ENCODE results near the gene HOXC9.
"Not testable (repeated sequence)": the region's sequence is repeated elsewhere in the genome, so short reads cannot be mapped to it uniquely, and the experiment has no call there.

The HOXC9 gene

GRCh38 chr12:54038871-54039414 is 39.0 kb downstream of the HOXC9 start:
- no peak overlapping the region for H3K27ac ChIP-seq (ENCODE audit: low read length)
- H3K9ac ChIP-seq (ENCODE audit: low read depth, low read length): no peak overlapping the region
- no peaks in the 10 kb centered on the region for H3K4me1 ChIP-seq (ENCODE audit: insufficient read depth, low read length)
- H3K9me3 ChIP-seq (ENCODE audit: insufficient read depth, low read depth, low read length): peaks cover 12% of the 10 kb centered on the region
- no peaks in the 10 kb centered on the region for H3K36me3 ChIP-seq (ENCODE audit: insufficient read depth, low read depth, low read length)
- no peak overlapping the region for H3K4me3 ChIP-seq (ENCODE audit: low read length)
- H3K27me3 ChIP-seq (ENCODE audit: insufficient read depth, low read length): peaks cover 100% of the 10 kb centered on the region

- no peak overlapping the region for H3K27ac ChIP-seq (ENCODE audit: low read length)
- H3K9ac ChIP-seq (ENCODE audit: low read depth, low read length): no peak overlapping the region
- H3K9me3 ChIP-seq (ENCODE audit: insufficient read depth, low read depth, low read length): peaks cover 12% of the 10 kb centered on the region
- no peaks in the 10 kb centered on the region for H3K4me1 ChIP-seq (ENCODE audit: insufficient read depth, low read length)
- H3K27me3 ChIP-seq (ENCODE audit: insufficient read depth, low read length): peaks cover 100% of the 10 kb centered on the region
- H3K4me3 ChIP-seq (ENCODE audit: low read length): no peak overlapping the region
- no peaks in the 10 kb centered on the region for H3K36me3 ChIP-seq (ENCODE audit: insufficient read depth, low read depth, low read length)
Measured at GRCh38 chr12:54039417-54040147, 39.6 kb downstream of the HOXC9 start.

- no peaks in the 10 kb centered on the region for H3K4me1 ChIP-seq (ENCODE audit: insufficient read depth, low read length)
Measured at GRCh38 chr12:54040148-54040494, 40.2 kb downstream of the HOXC9 start.

GRCh38 chr12:54040648-54041047 is 40.7 kb downstream of the HOXC9 start:
- Histone ChIP-seq H3K27me3 (ENCODE audit: insufficient read depth, low read length) (peaks cover 100% of the 10 kb centered on the region), H3K9me3 (ENCODE audit: insufficient read depth, low read depth, low read length) (peaks cover 7% of the 10 kb centered on the region), H3K27ac (ENCODE audit: low read length) (no peak overlapping the region), H3K9ac (ENCODE audit: low read depth, low read length) (no peak overlapping the region), H3K4me1 (ENCODE audit: insufficient read depth, low read length) (no peaks in the 10 kb centered on the region), H3K4me3 (ENCODE audit: low read length) (no peak overlapping the region), H3K36me3 (ENCODE audit: insufficient read depth, low read depth, low read length) (no peaks in the 10 kb centered on the region)

More at GRCh38 chr12:54040148-54040494, 40.2 kb downstream of the HOXC9 start:
- Histone ChIP-seq H3K4me3 (ENCODE audit: low read length) (no peak overlapping the region), H3K9ac (ENCODE audit: low read depth, low read length) (no peak overlapping the region), H3K27ac (ENCODE audit: low read length) (no peak overlapping the region), H3K36me3 (ENCODE audit: insufficient read depth, low read depth, low read length) (no peaks in the 10 kb centered on the region), H3K27me3 (ENCODE audit: insufficient read depth, low read length) (peaks cover 100% of the 10 kb centered on the region), H3K9me3 (ENCODE audit: insufficient read depth, low read depth, low read length) (peaks cover 8% of the 10 kb centered on the region)

- Histone ChIP-seq H3K4me3 (ENCODE audit: low read length) (no peak overlapping the region), H3K36me3 (ENCODE audit: insufficient read depth, low read depth, low read length) (no peaks in the 10 kb centered on the region), H3K9me3 (ENCODE audit: insufficient read depth, low read depth, low read length) (peaks cover 7% of the 10 kb centered on the region), H3K27ac (ENCODE audit: low read length) (no peak overlapping the region), H3K27me3 (ENCODE audit: insufficient read depth, low read length) (peaks cover 100% of the 10 kb centered on the region), H3K9ac (ENCODE audit: low read depth, low read length) (no peak overlapping the region), H3K4me1 (ENCODE audit: insufficient read depth, low read length) (no peaks in the 10 kb centered on the region)
Measured at GRCh38 chr12:54041097-54041690, 41.2 kb downstream of the HOXC9 start.

GRCh38 chr12:54042033-54042432 is 42.1 kb downstream of the HOXC9 start:
- peaks cover 100% of the 10 kb centered on the region for H3K27me3 ChIP-seq (ENCODE audit: insufficient read depth, low read length)
- not testable (repeated sequence) for H3K36me3 ChIP-seq (ENCODE audit: insufficient read depth, low read depth, low read length); H3K4me3 ChIP-seq (ENCODE audit: low read length); H3K9ac ChIP-seq (ENCODE audit: low read depth, low read length); H3K27ac ChIP-seq (ENCODE audit: low read length); H3K4me1 ChIP-seq (ENCODE audit: insufficient read depth, low read length); H3K9me3 ChIP-seq (ENCODE audit: insufficient read depth, low read depth, low read length)

GRCh38 chr12:54042970-54043853 is 43.3 kb downstream of the HOXC9 start:
- no peaks in the 10 kb centered on the region for H3K4me1 ChIP-seq (ENCODE audit: insufficient read depth, low read length)
- H3K27ac ChIP-seq (ENCODE audit: low read length): no peak overlapping the region
- H3K27me3 ChIP-seq (ENCODE audit: insufficient read depth, low read length): peaks cover 100% of the 10 kb centered on the region
- H3K9me3 ChIP-seq (ENCODE audit: insufficient read depth, low read depth, low read length): peaks cover 8% of the 10 kb centered on the region
- H3K4me3 ChIP-seq (ENCODE audit: low read length): no peak overlapping the region
- H3K36me3 ChIP-seq (ENCODE audit: insufficient read depth, low read depth, low read length): no peaks in the 10 kb centered on the region
- H3K9ac ChIP-seq (ENCODE audit: low read depth, low read length): no peak overlapping the region

GRCh38 chr12:54044425-54045103 is 44.6 kb downstream of the HOXC9 start:
- Histone ChIP-seq H3K4me1 (ENCODE audit: insufficient read depth, low read length) (no peaks in the 10 kb centered on the region), H3K27me3 (ENCODE audit: insufficient read depth, low read length) (peaks cover 100% of the 10 kb centered on the region), H3K9ac (ENCODE audit: low read depth, low read length) (no peak overlapping the region)

GRCh38 chr12:54045401-54045800 is 45.4 kb downstream of the HOXC9 start:
- H3K9me3 ChIP-seq (ENCODE audit: insufficient read depth, low read depth, low read length): peaks cover 4% of the 10 kb centered on the region; the same call in 1 of the 2 replicates
- no peaks in the 10 kb centered on the region for H3K4me1 ChIP-seq (ENCODE audit: insufficient read depth, low read length)
- H3K36me3 ChIP-seq (ENCODE audit: insufficient read depth, low read depth, low read length): no peaks in the 10 kb centered on the region
- peaks cover 100% of the 10 kb centered on the region for H3K27me3 ChIP-seq (ENCODE audit: insufficient read depth, low read length)
- no peak overlapping the region for H3K27ac ChIP-seq (ENCODE audit: low read length)
- no peak overlapping the region for H3K4me3 ChIP-seq (ENCODE audit: low read length)
- H3K9ac ChIP-seq (ENCODE audit: low read depth, low read length): no peak overlapping the region

More at GRCh38 chr12:54044425-54045103, 44.6 kb downstream of the HOXC9 start:
- no peak overlapping the region for H3K27ac ChIP-seq (ENCODE audit: low read length)
- peaks cover 9% of the 10 kb centered on the region for H3K9me3 ChIP-seq (ENCODE audit: insufficient read depth, low read depth, low read length)
- no peak overlapping the region for H3K4me3 ChIP-seq (ENCODE audit: low read length)
- no peaks in the 10 kb centered on the region for H3K36me3 ChIP-seq (ENCODE audit: insufficient read depth, low read depth, low read length)

- H3K36me3 ChIP-seq (ENCODE audit: insufficient read depth, low read depth, low read length): no peaks in the 10 kb centered on the region
- no peak overlapping the region for H3K9ac ChIP-seq (ENCODE audit: low read depth, low read length)
- H3K27ac ChIP-seq (ENCODE audit: low read length): no peak overlapping the region
- no peak overlapping the region for H3K4me3 ChIP-seq (ENCODE audit: low read length)
- H3K9me3 ChIP-seq (ENCODE audit: insufficient read depth, low read depth, low read length): peaks cover 4% of the 10 kb centered on the region; the same call in 1 of the 2 replicates
- peaks cover 100% of the 10 kb centered on the region for H3K27me3 ChIP-seq (ENCODE audit: insufficient read depth, low read length)
- no peaks in the 10 kb centered on the region for H3K4me1 ChIP-seq (ENCODE audit: insufficient read depth, low read length)
Measured at GRCh38 chr12:54045868-54046521, 46.0 kb downstream of the HOXC9 start.

- Histone ChIP-seq H3K4me3 (ENCODE audit: low read length) (no peak overlapping the region), H3K9ac (ENCODE audit: low read depth, low read length) (no peak overlapping the region), H3K27me3 (ENCODE audit: insufficient read depth, low read length) (peaks cover 100% of the 10 kb centered on the region), H3K27ac (ENCODE audit: low read length) (no peak overlapping the region), H3K9me3 (ENCODE audit: insufficient read depth, low read depth, low read length) (peaks cover 4% of the 10 kb centered on the region; the same call in 1 of the 2 replicates), H3K4me1 (ENCODE audit: insufficient read depth, low read length) (no peaks in the 10 kb centered on the region), H3K36me3 (ENCODE audit: insufficient read depth, low read depth, low read length) (no peaks in the 10 kb centered on the region)
Measured at GRCh38 chr12:54046809-54047159, 46.8 kb downstream of the HOXC9 start.
